HepG2 (cell line): Measurements from ENCODE around the gene C5AR2. TPM values are rescaled to one million over a fixed set of nuclear protein-coding genes. Genes with fewer than 3 reads are reported as not detected.

Experiments
- AHR ChIP-seq: IDR thresholded peaks from 2 replicates; pipeline ENCODE4 v1.6.1; 2018; ENCODE audit warnings: missing genetic modification reagents, missing compliant biosample characterization
- EHMT2 ChIP-seq: fragments of 200-600 bp; sonication (generic); IDR thresholded peaks from 2 replicates; pipeline ENCODE4 v1.7.0; 2017; ENCODE audit warnings: antibody characterized with exemption, low read depth, low read length, borderline replicate concordance
- ELF3 ChIP-seq: IDR thresholded peaks from 2 replicates; pipeline ENCODE4 v1.6.1; 2016; ENCODE audit warnings: missing genetic modification reagents, missing compliant biosample characterization
- HMGXB3 ChIP-seq: sonication (generic); formaldehyde crosslinking; IDR thresholded peaks from 2 replicates; pipeline ENCODE4 v1.4.0; 2020; ENCODE audit warnings: missing genetic modification reagents, borderline replicate concordance
- ISL2 ChIP-seq: sonication (generic); formaldehyde crosslinking; IDR thresholded peaks from 2 replicates; pipeline ENCODE4 v1.5.0; 2020; ENCODE audit warnings: missing genetic modification reagents
- NFIB ChIP-seq: sonication (generic); formaldehyde crosslinking; IDR thresholded peaks from 2 replicates; pipeline ENCODE4 v1.9.0; 2021; ENCODE audit warnings: missing genetic modification reagents, mild to moderate bottlenecking, borderline replicate concordance
- PTBP1 ChIP-seq: fragments of 200-400 bp; formaldehyde crosslinking; IDR thresholded peaks from 2 replicates; pipeline ENCODE4 v1.6.1; 2018; ENCODE audit warnings: low read length, low read depth; ENCODE audit not compliant: poor library complexity, severe bottlenecking
- RFX1 ChIP-seq: fragments of 450-650 bp; IDR thresholded peaks from 2 replicates; pipeline ENCODE4 v1.6.1; 2017
- RXRA ChIP-seq: sonication (generic); formaldehyde crosslinking; IDR thresholded peaks from 2 replicates; pipeline ENCODE4 v1.5.1; 2020; ENCODE audit warnings: missing genetic modification reagents
- THAP9 ChIP-seq: sonication (generic); formaldehyde crosslinking; IDR thresholded peaks from 2 replicates; pipeline ENCODE4; 2020; ENCODE audit warnings: missing genetic modification reagents, mild to moderate bottlenecking, borderline replicate concordance
- ZBTB1 ChIP-seq: sonication (generic); formaldehyde crosslinking; IDR thresholded peaks from 2 replicates; pipeline ENCODE4 v1.4.0; 2020; ENCODE audit warnings: missing genetic modification reagents, borderline replicate concordance
- ZHX1 ChIP-seq: sonication (generic); formaldehyde crosslinking; IDR thresholded peaks from 2 replicates; pipeline ENCODE4 v1.8.1; 2022; ENCODE audit warnings: low read depth, mild to moderate bottlenecking, missing genetic modification reagents
- ZNF17 ChIP-seq: sonication (generic); formaldehyde crosslinking; IDR thresholded peaks from 2 replicates; pipeline ENCODE4 v1.5.0; 2020; ENCODE audit warnings: mild to moderate bottlenecking, missing genetic modification reagents
- ZNF562 ChIP-seq: sonication (generic); formaldehyde crosslinking; IDR thresholded peaks from 2 replicates; pipeline ENCODE4 v1.8.0; 2022; ENCODE audit warnings: missing genetic modification reagents, borderline replicate concordance
- ZNF672 ChIP-seq: sonication (generic); formaldehyde crosslinking; IDR thresholded peaks from 2 replicates; pipeline ENCODE4 v1.8.1; 2022; ENCODE audit warnings: missing genetic modification reagents
- ZNF724P ChIP-seq: sonication (generic); formaldehyde crosslinking; IDR thresholded peaks from 2 replicates; pipeline ENCODE4 v1.8.0; 2022; ENCODE audit warnings: missing genetic modification reagents, borderline replicate concordance
- ZSCAN5A ChIP-seq: sonication (generic); formaldehyde crosslinking; IDR thresholded peaks from 2 replicates; pipeline ENCODE4 v1.8.0; 2022; ENCODE audit warnings: mild to moderate bottlenecking, missing genetic modification reagents, borderline replicate concordance
- polyA plus RNA-seq, 8 experiments: library from polyadenylated mRNA; depleted of rRNA in 3 of 8; stranded (reverse) in 7 of 8; unstranded in 1 of 8; fragments of >200 nt; fragmentation: Illumina TruSeq in 4 of 8; extraction: Trizol in 4 of 8; gene quantifications; 2 replicates each; pipeline versions ENCODE4 v1.2.1 to v1.2.3, GENCODE V29; 2011 to 2016; ENCODE audit warnings: low read depth in 4 of 8, missing spikeins in 1 of 8, mixed read lengths in 1 of 8; ENCODE audit not compliant: insufficient read depth in 1 of 8
- total RNA-seq, 5 experiments: library from RNA; depleted of rRNA; stranded (reverse); fragments of >200 nt; fragmentation: Illumina TruSeq; extraction: Trizol; gene quantifications; 2 replicates each; pipeline ENCODE4 v1.2.3, GENCODE V29; 2016; ENCODE audit warnings: low read depth in 1 of 5

Gene C5AR2
- total and polyA plus RNA-seq, 2 of the 13 experiments (the other 11 are each of a cell fraction or from before 2014, with no cell fraction given): 0.09 to 0.24 TPM

GRCh38 chr19:47353307-47353712, 21.3 kb downstream of the C5AR2 start (continued):
- TF ChIP-seq ZSCAN5A (CRISPR knock-in tag) (no peak), AHR (0 out of 2 replicates have a peak, but pooled peaks have one; percentile 49), ZNF724P (CRISPR knock-in tag) (no peak), HMGXB3 (CRISPR knock-in tag) (no peak), ZNF672 (CRISPR knock-in tag) (no peak), ZBTB1 (CRISPR knock-in tag) (no peak), THAP9 (no peak), PTBP1 (no peak), NFIB (CRISPR knock-in tag) (no peak), RXRA (CRISPR knock-in tag) (peak; percentile 73), ELF3 (CRISPR knock-in tag) (peak; percentile 47; the same call in 1 of the 2 replicates), ZHX1 (CRISPR knock-in tag) (no peak), EHMT2 (no peak), ZNF17 (CRISPR knock-in tag) (no peak), ZNF562 (CRISPR knock-in tag) (no peak), RFX1 (no peak), ISL2 (CRISPR knock-in tag) (peak; percentile 51; the same call in 1 of the 2 replicates)
